IMR-90 (cell line): ENCODE data around the gene TFB1M. TPM values are rescaled to one million over a fixed set of nuclear protein-coding genes. Genes with fewer than 3 reads are reported as not detected.

Source experiments
- ATAC-seq: fragments of 200-7000 bp; cut with Tn5 transposase; 2 replicates; pipeline ENCODE4 v1.9.1; 2020; ENCODE audit warnings: low read depth, mild to moderate bottlenecking, moderate library complexity
- BruUV-seq: library from RNA; stranded (reverse); fragments of 400-500 nt; replicated peaks from 2 replicates; lab custom pipeline; 2021; lab: Mats Ljungman, UMichigan
- CTCF ChIA-PET: fragments of 300-600 bp; formaldehyde crosslinking; extraction: SDS; loops from one replicate; lab custom pipeline; 2021; ENCODE audit warnings: antibody characterized with exemption; lab: Yijun Ruan, JAX
- POLR2A ChIA-PET: fragments of 300-600 bp; sonication (Branson Sonifier 250); formaldehyde crosslinking; loops from one replicate; lab custom pipeline; 2022; ENCODE audit warnings: antibody characterized with exemption; ENCODE audit not compliant: unreplicated experiment; lab: Charles Lee
- DNase-seq: peaks from one replicate; pipeline ENCODE4 v3.0.0; 2013
- H2AFZ ChIP-seq: replicated peaks from 2 replicates; pipeline ENCODE3; 2013; ENCODE audit warnings: low read length, mild to moderate bottlenecking; ENCODE audit not compliant: poor library complexity
- H2AK5ac ChIP-seq: 2 replicates; pipeline ENCODE4 v1.6.1; 2013; ENCODE audit warnings: low read depth, low read length, inconsistent platforms
- H2AK9ac ChIP-seq: replicated peaks from 2 replicates; pipeline ENCODE3; 2013; ENCODE audit warnings: mild to moderate bottlenecking, low read depth, low read length, moderate library complexity; ENCODE audit not compliant: poor library complexity
- H2BK120ac ChIP-seq: 2 replicates; pipeline ENCODE4 v1.6.1; 2013; ENCODE audit warnings: low read depth, low read length, inconsistent platforms
- H2BK15ac ChIP-seq: 3 replicates; pipeline ENCODE4 v1.6.1; 2013; ENCODE audit warnings: low read depth, low read length, inconsistent platforms
- H2BK20ac ChIP-seq: 2 replicates; pipeline ENCODE4 v1.6.1; 2013; ENCODE audit warnings: low read depth, mild to moderate bottlenecking, inconsistent platforms, low read length, moderate library complexity
- H2BK5ac ChIP-seq: 2 replicates; pipeline ENCODE4 v1.6.1; 2013; ENCODE audit warnings: mild to moderate bottlenecking, low read depth, low read length, inconsistent platforms; ENCODE audit not compliant: poor library complexity, severe bottlenecking
- H3K14ac ChIP-seq: replicated peaks from 2 replicates; pipeline ENCODE4 v1.6.1; 2013; ENCODE audit warnings: low read depth, low read length, inconsistent platforms
- H3K18ac ChIP-seq: 2 replicates; pipeline ENCODE4 v1.6.1; 2013; ENCODE audit warnings: low read depth, low read length, control low read depth
- H3K23ac ChIP-seq: 2 replicates; pipeline ENCODE4 v1.6.1; 2013; ENCODE audit warnings: low read depth, low read length, inconsistent platforms
- H3K27ac ChIP-seq: 2 replicates; pipeline ENCODE4 v1.5.1; 2013; ENCODE audit warnings: mild to moderate bottlenecking, control low read depth, low read length; ENCODE audit not compliant: insufficient read depth
- H3K27me3 ChIP-seq: 2 replicates; pipeline ENCODE4 v1.6.1; 2013; ENCODE audit warnings: low read length; ENCODE audit not compliant: control insufficient read depth, insufficient read depth
- H3K36me3 ChIP-seq: 2 replicates; pipeline ENCODE4 v1.6.1; 2013; ENCODE audit warnings: low read length, mixed read lengths; ENCODE audit not compliant: control insufficient read depth, insufficient read depth
- H3K4ac ChIP-seq: 2 replicates; pipeline ENCODE4 v1.6.1; 2013; ENCODE audit warnings: low read depth, low read length, inconsistent platforms
- H3K4me1 ChIP-seq: 2 replicates; pipeline ENCODE4 v1.6.1; 2013; ENCODE audit warnings: low read length, mixed read lengths; ENCODE audit not compliant: control insufficient read depth, insufficient read depth
- H3K4me2 ChIP-seq: 2 replicates; pipeline ENCODE4 v1.6.1; 2013; ENCODE audit warnings: low read depth, mild to moderate bottlenecking, control low read depth, low read length, moderate library complexity
- H3K4me3 ChIP-seq: 2 replicates; pipeline ENCODE4 v1.5.1; 2013; ENCODE audit warnings: low read depth, mild to moderate bottlenecking, control low read depth, low read length, moderate library complexity; ENCODE audit not compliant: insufficient read depth
- H3K56ac ChIP-seq: 2 replicates; pipeline ENCODE4 v1.6.1; 2013; ENCODE audit warnings: low read length, inconsistent platforms; ENCODE audit not compliant: insufficient read depth; ENCODE audit errors: extremely low read depth
- H3K79me1 ChIP-seq, 2 experiments: 2 replicates each; pipeline ENCODE4 v1.6.1; 2013; ENCODE audit warnings: low read length in 2 of 2, inconsistent platforms in 1 of 2, low read depth in 1 of 2
- H3K9ac ChIP-seq: 2 replicates; pipeline ENCODE4 v1.6.1; 2013; ENCODE audit warnings: low read depth, low read length, control low read depth
- H3K9me1 ChIP-seq: 2 replicates; pipeline ENCODE4 v1.6.1; 2013; ENCODE audit warnings: low read length, inconsistent platforms; ENCODE audit not compliant: insufficient read depth
- H3K9me3 ChIP-seq: 2 replicates; pipeline ENCODE4 v1.6.1; 2013; ENCODE audit warnings: low read length; ENCODE audit not compliant: control insufficient read depth, insufficient read depth
- H4K20me1 ChIP-seq: 2 replicates; pipeline ENCODE4 v1.6.1; 2013; ENCODE audit warnings: low read length, inconsistent platforms; ENCODE audit not compliant: insufficient read depth
- H4K5ac ChIP-seq: 2 replicates; pipeline ENCODE4 v1.6.1; 2013; ENCODE audit warnings: mild to moderate bottlenecking, low read depth, low read length, control low read depth
- H4K8ac ChIP-seq, 2 experiments: 2 replicates each; pipeline ENCODE4 v1.6.1; 2013; ENCODE audit warnings: low read depth in 2 of 2, low read length in 2 of 2, control low read depth in 1 of 2, inconsistent platforms in 1 of 2
- H4K91ac ChIP-seq: 2 replicates; pipeline ENCODE4 v1.6.1; 2013; ENCODE audit warnings: low read depth, low read length, inconsistent platforms; ENCODE audit not compliant: insufficient read depth
- CTCF ChIP-seq: conservative IDR thresholded peaks from 2 replicates; pipeline ENCODE4 v1.5.1; 2012; ENCODE audit warnings: mild to moderate bottlenecking, low read depth, low read length, improper control_type of control experiment
- MAFK ChIP-seq: IDR thresholded peaks from 2 replicates; pipeline ENCODE4 v1.6.1; 2012; ENCODE audit warnings: low read depth, low read length, improper control_type of control experiment
- WGBS, 2 experiments: methylation state at CpG; one replicate each; pipeline versions ENCODE4 v1.1.5 to v1.1.7; 2013; ENCODE audit warnings: missing lambda C conversion rate in 2 of 2; ENCODE audit not compliant: insufficient read length in 1 of 2; ENCODE audit errors: extremely low coverage in 2 of 2; 5-methylcytosine and 5-hydroxymethylcytosine counted together
- dilution Hi-C: fragments of 300-500 bp; cut with HindIII; formaldehyde crosslinking; loops from one replicate; pipeline ENCODE4 v1.14.3; 2018; ENCODE audit warnings: low sequenced_read_pairs; ENCODE audit not compliant: unreplicated experiment
- in situ Hi-C: fragments of 300-500 bp; cut with MboI; formaldehyde crosslinking; loops from 3 replicates; pipeline ENCODE4 v1.14.3; 2019; ENCODE audit warnings: low sequenced_read_pairs, inconsistent platforms, mixed read lengths
- intact Hi-C: fragments of 100-400 bp; cut with micrococcal nuclease; formaldehyde crosslinking; loops from 2 replicates; pipeline ENCODE4 v1.10.0; 2022
- polyA plus RNA-seq, 3 experiments: library from polyadenylated mRNA; depleted of rRNA; stranded (reverse); fragments of >200 nt; gene quantifications; 2 replicates each; pipeline ENCODE4 v1.2.3, GENCODE V29; 2012; ENCODE audit warnings: low replicate concordance in 1 of 3
- total RNA-seq: library from RNA; depleted of rRNA; stranded (reverse); fragments of >200 nt; gene quantifications from 2 replicates; pipeline ENCODE4 v1.2.3, GENCODE V29; 2012

The TFB1M gene
- total and polyA plus RNA-seq, 2 of the 4 experiments (the other 2 are of a cell fraction): 18.1 to 22.4 TPM

- dilution Hi-C loops (no loop called here), in situ Hi-C loops (no loop called here), intact Hi-C loops (no loop called here)
- ATAC-seq (no peak), DNase-seq (no peak)
- H3K79me1 ChIP-seq: peaks cover 13 to 41% of the 10 kb centered on the region in 2 experiments
- no peak overlapping the region for H2BK5ac ChIP-seq
- BruUV-seq: no TSS peak
- H3K4me1 ChIP-seq: peaks cover 2% of the 10 kb centered on the region; the same call in 1 of the 2 replicates
- no peak overlapping the region for H4K5ac ChIP-seq
- WGBS, 2 experiments: no CpG with 5 or more reads among the region's 4 CpGs
- no peak overlapping the region for H3K14ac ChIP-seq
- no peak overlapping the region for H2AK5ac ChIP-seq
- no peak overlapping the region for H2BK15ac ChIP-seq
- no peak overlapping the region for H3K23ac ChIP-seq
- H3K27ac ChIP-seq: no peak overlapping the region
- peaks cover 10% of the 10 kb centered on the region for H3K9me1 ChIP-seq
- no peak overlapping the region for H3K9ac ChIP-seq
- no peak overlapping the region for H2AK9ac ChIP-seq
- H3K18ac ChIP-seq: no peak overlapping the region
- H3K4me2 ChIP-seq: no peak overlapping the region
- no peak overlapping the region for H3K4me3 ChIP-seq
- no peaks in the 10 kb centered on the region for H4K20me1 ChIP-seq
- H2AFZ ChIP-seq: no peak overlapping the region
- ChIA-PET CTCF (interaction anchor here (0.5 to 0.8 kb wide), 2 partner anchors 63 to 81 kb away, joined by 3 read pairs; no protein-coding TSS in a partner anchor), POLR2A (interaction anchor here (0.6 kb wide), 1 partner anchor 469 kb away, joined by 21 read pairs; no protein-coding TSS in a partner anchor)
- H3K4ac ChIP-seq: no peak overlapping the region
- H3K36me3 ChIP-seq: peaks cover 2% of the 10 kb centered on the region
- no peaks in the 10 kb centered on the region for H3K9me3 ChIP-seq
- no peak overlapping the region for H4K91ac ChIP-seq
- 0 out of 2 replicates have a peak, but pooled peaks have one; percentile 3 for TF ChIP-seq CTCF
- TF ChIP-seq MAFK: no peak
- H4K8ac ChIP-seq: no peak overlapping the region
- H3K27me3 ChIP-seq: no peaks in the 10 kb centered on the region
- no peak overlapping the region for H3K56ac ChIP-seq
- H2BK120ac ChIP-seq: no peak overlapping the region
- no peak overlapping the region for H2BK20ac ChIP-seq
Measured at GRCh38 chr6:155265843-155266535, 48.3 kb downstream of the TFB1M start.
